K562 (cell line): ENCODE measurements around the gene SAPCD1. TPM values are rescaled to one million over a fixed set of nuclear protein-coding genes. Genes with fewer than 3 reads are reported as not detected.

Source experiments
- CREB5 ChIP-seq: fragments of 250-450 bp; sonication (Bioruptor Pico); IDR thresholded peaks from 2 replicates; pipeline ENCODE4 v1.5.0; 2020; ENCODE audit warnings: mild to moderate bottlenecking
- MCM3 ChIP-seq: fragments of 450-650 bp; IDR thresholded peaks from 2 replicates; pipeline ENCODE4 v1.6.1; 2016
- NFIC ChIP-seq: fragments of 450-650 bp; IDR thresholded peaks from 2 replicates; pipeline ENCODE4 v1.6.1; 2017; ENCODE audit warnings: mild to moderate bottlenecking, inconsistent platforms
- PRMT5 ChIP-seq: sonication (generic); formaldehyde crosslinking; IDR thresholded peaks from 2 replicates; pipeline ENCODE4 v1.5.0; 2020; ENCODE audit warnings: missing genetic modification reagents
- PTTG1 ChIP-seq: fragments of 450-650 bp; IDR thresholded peaks from 2 replicates; pipeline ENCODE4 v1.6.1; 2016; ENCODE audit warnings: low read depth, mild to moderate bottlenecking, missing genetic modification characterization, missing compliant biosample characterization
- RAD51 ChIP-seq: fragments of 450-650 bp; IDR thresholded peaks from 2 replicates; pipeline ENCODE4 v1.7.1; 2016; ENCODE audit warnings: low read depth, mild to moderate bottlenecking, borderline replicate concordance
- SMARCA5 ChIP-seq: fragments of 450-650 bp; IDR thresholded peaks from 2 replicates; pipeline ENCODE4 v1.6.1; 2016
- SNRNP70 ChIP-seq: fragments of 200-400 bp; formaldehyde crosslinking; optimal IDR thresholded peaks from 2 replicates; pipeline ENCODE3; 2017; ENCODE audit warnings: low read depth, low read length
- TBP ChIP-seq: optimal IDR thresholded peaks from 2 replicates; pipeline ENCODE3; 2011; ENCODE audit warnings: low read depth, low read length, improper control_type of control experiment
- TEAD2 ChIP-seq: fragments of 450-650 bp; IDR thresholded peaks from 2 replicates; pipeline ENCODE4 v1.6.1; 2016; ENCODE audit warnings: missing genetic modification characterization, control low read depth, missing compliant biosample characterization
- TRIM28 ChIP-seq: fragments of 450-650 bp; IDR thresholded peaks from 2 replicates; pipeline ENCODE4 v1.6.1; 2017
- ZNF239 ChIP-seq: fragments of 250-450 bp; sonication (Bioruptor Pico); IDR thresholded peaks from 2 replicates; pipeline ENCODE4 v1.4.0; 2020; ENCODE audit warnings: mild to moderate bottlenecking
- polyA plus RNA-seq, 8 experiments: library from polyadenylated mRNA; depleted of rRNA in 4 of 8; stranded (reverse) in 5 of 8; unstranded in 3 of 8; fragments of >200 nt; fragmentation: Nextera tagmentation in 2 of 8; fragmentation: Illumina TruSeq in 1 of 8; extraction: Ambion mirVana in 2 of 8; extraction: Trizol in 1 of 8; gene quantifications; 2 replicates each; pipeline versions ENCODE4 v1.2.1 to v1.2.3, GENCODE V29; 2011 to 2014; ENCODE audit warnings: inconsistent platforms in 1 of 8, missing spikeins in 1 of 8
- total RNA-seq, 7 experiments: library from RNA; depleted of rRNA in 6 of 7; stranded (reverse); fragments of >200 nt in 6 of 7; fragmentation: Illumina TruSeq in 2 of 7; extraction: Trizol in 2 of 7; gene quantifications; 2 replicates each; pipeline versions ENCODE4 v1.2.1 to v1.2.3, GENCODE V29; 2011 to 2021; ENCODE audit warnings: low replicate concordance in 1 of 7
- TF ChIP-seq, protein P1 (sequence below), 2 experiments: fragments of 450-650 bp; formaldehyde crosslinking in 1 of 2; IDR thresholded peaks; 2 replicates each; pipeline versions ENCODE4 v1.4.0 to v1.6.1; 2014 to 2020; ENCODE audit warnings: mild to moderate bottlenecking in 2 of 2, borderline replicate concordance in 1 of 2, low read depth in 1 of 2
- TF ChIP-seq, protein P2 (sequence below): sonication (generic); formaldehyde crosslinking; IDR thresholded peaks from 2 replicates; pipeline ENCODE4 v1.8.0; 2023; ENCODE audit warnings: missing genetic modification reagents, mild to moderate bottlenecking, borderline replicate concordance

Gene SAPCD1
- total and polyA plus RNA-seq, 9 of the 15 experiments (the other 6 are each of a cell fraction or from before 2014, with no cell fraction given): 2.6 to 30.2 (median 7.4) TPM

GRCh38 chr6:31795616-31796298 is 33.3 kb downstream of the SAPCD1 start, which contains the start of gene VARS1 (continued):
- TF ChIP-seq, protein P1, sequence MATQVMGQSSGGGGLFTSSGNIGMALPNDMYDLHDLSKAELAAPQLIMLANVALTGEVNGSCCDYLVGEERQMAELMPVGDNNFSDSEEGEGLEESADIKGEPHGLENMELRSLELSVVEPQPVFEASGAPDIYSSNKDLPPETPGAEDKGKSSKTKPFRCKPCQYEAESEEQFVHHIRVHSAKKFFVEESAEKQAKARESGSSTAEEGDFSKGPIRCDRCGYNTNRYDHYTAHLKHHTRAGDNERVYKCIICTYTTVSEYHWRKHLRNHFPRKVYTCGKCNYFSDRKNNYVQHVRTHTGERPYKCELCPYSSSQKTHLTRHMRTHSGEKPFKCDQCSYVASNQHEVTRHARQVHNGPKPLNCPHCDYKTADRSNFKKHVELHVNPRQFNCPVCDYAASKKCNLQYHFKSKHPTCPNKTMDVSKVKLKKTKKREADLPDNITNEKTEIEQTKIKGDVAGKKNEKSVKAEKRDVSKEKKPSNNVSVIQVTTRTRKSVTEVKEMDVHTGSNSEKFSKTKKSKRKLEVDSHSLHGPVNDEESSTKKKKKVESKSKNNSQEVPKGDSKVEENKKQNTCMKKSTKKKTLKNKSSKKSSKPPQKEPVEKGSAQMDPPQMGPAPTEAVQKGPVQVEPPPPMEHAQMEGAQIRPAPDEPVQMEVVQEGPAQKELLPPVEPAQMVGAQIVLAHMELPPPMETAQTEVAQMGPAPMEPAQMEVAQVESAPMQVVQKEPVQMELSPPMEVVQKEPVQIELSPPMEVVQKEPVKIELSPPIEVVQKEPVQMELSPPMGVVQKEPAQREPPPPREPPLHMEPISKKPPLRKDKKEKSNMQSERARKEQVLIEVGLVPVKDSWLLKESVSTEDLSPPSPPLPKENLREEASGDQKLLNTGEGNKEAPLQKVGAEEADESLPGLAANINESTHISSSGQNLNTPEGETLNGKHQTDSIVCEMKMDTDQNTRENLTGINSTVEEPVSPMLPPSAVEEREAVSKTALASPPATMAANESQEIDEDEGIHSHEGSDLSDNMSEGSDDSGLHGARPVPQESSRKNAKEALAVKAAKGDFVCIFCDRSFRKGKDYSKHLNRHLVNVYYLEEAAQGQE (IDR thresholded peaks at IDR 0.05; ENCODE audit: borderline replicate concordance): peak; percentile 96
- TF ChIP-seq, protein P1 (CRISPR knock-in tag; IDR thresholded peaks at IDR 0.05; ENCODE audit: low read depth): peak; percentile 91; the same call in 1 of the 2 replicates
- TF ChIP-seq MCM3 (no peak), ZNF239 (CRISPR knock-in tag) (peak; percentile 8; the same call in 1 of the 2 replicates), CREB5 (CRISPR knock-in tag) (no peak), NFIC (peak; percentile 79), TEAD2 (no peak), RAD51 (peak; percentile 25; the same call in 1 of the 2 replicates), PRMT5 (CRISPR knock-in tag) (peak; percentile 83; the same call in 1 of the 2 replicates), PTTG1 (tag) (no peak), TRIM28 (peak; percentile 86), TBP (peak; percentile 74), SNRNP70 (no peak), SMARCA5 (no peak)
- TF ChIP-seq, protein P2, sequence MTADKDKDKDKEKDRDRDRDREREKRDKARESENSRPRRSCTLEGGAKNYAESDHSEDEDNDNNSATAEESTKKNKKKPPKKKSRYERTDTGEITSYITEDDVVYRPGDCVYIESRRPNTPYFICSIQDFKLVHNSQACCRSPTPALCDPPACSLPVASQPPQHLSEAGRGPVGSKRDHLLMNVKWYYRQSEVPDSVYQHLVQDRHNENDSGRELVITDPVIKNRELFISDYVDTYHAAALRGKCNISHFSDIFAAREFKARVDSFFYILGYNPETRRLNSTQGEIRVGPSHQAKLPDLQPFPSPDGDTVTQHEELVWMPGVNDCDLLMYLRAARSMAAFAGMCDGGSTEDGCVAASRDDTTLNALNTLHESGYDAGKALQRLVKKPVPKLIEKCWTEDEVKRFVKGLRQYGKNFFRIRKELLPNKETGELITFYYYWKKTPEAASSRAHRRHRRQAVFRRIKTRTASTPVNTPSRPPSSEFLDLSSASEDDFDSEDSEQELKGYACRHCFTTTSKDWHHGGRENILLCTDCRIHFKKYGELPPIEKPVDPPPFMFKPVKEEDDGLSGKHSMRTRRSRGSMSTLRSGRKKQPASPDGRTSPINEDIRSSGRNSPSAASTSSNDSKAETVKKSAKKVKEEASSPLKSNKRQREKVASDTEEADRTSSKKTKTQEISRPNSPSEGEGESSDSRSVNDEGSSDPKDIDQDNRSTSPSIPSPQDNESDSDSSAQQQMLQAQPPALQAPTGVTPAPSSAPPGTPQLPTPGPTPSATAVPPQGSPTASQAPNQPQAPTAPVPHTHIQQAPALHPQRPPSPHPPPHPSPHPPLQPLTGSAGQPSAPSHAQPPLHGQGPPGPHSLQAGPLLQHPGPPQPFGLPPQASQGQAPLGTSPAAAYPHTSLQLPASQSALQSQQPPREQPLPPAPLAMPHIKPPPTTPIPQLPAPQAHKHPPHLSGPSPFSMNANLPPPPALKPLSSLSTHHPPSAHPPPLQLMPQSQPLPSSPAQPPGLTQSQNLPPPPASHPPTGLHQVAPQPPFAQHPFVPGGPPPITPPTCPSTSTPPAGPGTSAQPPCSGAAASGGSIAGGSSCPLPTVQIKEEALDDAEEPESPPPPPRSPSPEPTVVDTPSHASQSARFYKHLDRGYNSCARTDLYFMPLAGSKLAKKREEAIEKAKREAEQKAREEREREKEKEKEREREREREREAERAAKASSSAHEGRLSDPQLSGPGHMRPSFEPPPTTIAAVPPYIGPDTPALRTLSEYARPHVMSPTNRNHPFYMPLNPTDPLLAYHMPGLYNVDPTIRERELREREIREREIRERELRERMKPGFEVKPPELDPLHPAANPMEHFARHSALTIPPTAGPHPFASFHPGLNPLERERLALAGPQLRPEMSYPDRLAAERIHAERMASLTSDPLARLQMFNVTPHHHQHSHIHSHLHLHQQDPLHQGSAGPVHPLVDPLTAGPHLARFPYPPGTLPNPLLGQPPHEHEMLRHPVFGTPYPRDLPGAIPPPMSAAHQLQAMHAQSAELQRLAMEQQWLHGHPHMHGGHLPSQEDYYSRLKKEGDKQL (CRISPR knock-in tag): no peak
